HCEC 1CT (cell line): Measurements from ENCODE around the gene PDIA5.

Experiments used
- DNase-seq: peaks from one replicate; pipeline ENCODE4 v3.0.0-alpha.2; 2017

Gene PDIA5

DNA sequence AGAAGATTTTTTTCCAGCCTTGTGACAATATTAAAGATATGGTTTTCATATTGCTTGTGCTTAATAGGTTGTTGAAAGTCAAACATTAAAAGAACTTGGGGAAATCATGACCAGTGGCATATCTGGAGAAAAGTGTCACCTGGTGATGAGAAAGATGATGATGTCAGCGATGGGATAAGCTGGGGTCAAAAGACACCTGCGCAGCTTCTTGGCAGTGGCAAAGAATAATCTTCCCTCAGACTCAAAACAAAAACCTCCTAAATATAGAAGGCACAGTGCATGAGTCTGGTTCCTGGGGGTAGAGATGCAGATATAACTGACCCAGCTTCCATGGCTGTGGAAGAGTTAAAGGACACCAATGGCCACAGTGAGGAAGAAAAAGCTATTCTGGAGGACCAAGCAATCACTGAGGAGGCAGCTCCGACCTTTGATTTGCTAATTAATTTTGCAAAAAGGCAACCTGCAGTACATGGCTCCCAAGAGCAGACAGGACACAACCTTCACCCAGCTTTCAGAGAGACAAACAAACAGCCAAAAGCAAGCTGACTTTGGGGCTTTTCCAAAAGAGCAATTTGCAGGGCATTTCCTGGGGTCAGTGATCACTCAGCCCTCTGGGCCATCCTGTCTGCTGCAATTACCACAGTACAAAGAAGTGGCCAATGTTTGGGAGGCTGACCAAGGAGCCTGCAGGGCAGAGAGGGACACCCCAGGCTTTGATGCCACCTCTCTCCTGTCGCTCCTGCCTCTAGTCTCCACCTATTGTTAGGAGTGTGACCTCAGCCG, 21.7 kb upstream of the PDIA5 start:
- DNase-seq, result no peak

DNA sequence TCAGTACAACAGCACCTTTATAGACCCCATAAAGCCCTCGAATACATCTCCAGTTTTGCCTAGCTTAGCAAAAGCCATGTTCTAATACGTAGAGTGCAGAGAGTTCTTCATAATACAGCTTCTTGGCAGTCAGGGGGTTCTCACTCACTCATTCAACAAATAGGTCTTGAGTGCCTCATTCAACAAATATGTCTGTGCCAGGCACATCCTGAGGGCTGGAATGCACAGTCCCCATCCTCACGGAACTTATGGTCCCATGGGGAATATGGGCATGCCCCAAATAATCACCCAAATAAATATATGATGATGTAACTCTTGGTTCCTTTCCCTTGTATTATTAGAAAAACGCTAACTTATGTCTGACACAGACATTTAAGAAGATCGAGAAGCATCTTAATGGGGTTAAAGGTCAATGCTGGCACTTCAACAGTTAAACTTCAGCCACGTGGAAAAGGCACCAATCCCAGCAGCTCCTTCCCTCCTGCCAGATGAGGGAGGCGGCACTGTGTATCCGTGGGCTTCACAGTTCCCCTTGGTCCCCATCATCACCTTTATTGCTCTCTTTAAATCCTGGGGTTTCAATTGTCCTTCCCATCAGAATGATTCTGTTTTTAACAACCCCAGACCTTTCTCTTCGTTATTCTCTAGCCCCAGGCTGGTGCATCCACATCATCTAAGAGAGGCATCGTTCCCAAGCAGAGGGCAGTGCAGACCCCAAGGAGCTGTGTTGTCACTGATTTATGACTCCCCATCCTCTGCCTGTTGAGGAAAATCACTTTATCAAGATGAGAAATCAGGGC, 20.4 kb upstream of the PDIA5 start:
- no peak for DNase-seq

DNA sequence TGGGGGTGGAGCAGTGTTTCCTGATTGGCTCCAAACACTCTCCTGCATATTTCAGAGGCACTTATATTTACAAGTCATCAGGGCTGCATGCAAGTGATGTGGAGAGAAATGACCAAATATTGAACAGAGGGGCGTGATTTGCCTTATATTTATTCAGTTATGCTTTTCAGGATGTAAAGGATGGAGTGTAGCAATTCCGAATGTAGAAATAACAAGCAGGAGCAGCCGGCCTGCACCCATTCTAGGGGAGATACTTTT, 19.8 kb upstream of the PDIA5 start:
- no peak for DNase-seq

DNA sequence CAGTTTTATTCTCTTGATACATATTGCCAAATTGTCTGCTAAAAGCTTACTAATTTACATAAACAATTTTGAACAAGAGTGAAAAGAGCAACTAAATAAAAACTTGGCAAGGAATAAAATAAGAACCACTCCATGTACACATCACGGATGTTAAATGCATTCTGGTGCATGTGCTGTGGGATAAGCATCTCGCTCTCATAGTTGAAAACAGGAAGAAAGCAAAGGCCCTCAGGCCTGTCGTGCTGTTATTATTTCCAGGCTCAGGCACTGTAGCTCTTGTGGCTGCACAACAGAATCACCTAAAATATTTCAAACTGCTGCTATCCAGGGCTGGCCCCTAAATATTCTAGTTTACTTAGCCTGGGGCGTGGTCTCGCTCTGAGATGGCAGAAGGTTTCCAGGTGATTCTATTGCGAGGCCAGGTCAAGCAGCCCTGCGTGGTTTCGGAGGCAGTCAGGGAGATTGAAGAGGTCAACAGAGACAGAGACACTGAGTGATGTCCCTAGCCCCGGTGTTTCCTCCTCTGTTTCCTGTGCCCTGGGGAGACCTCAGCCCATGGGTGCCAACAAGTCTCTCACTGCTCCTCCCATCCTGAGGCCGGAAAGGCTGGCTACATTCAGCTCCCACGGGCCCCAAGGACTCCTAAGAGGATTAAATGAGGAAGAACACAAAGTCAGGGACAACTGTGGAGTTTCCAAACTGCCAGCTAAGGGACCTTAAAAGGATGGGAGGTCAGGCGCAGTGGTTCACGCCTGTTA, 18.2 kb upstream of the PDIA5 start:
- DNase-seq, result no peak

DNA sequence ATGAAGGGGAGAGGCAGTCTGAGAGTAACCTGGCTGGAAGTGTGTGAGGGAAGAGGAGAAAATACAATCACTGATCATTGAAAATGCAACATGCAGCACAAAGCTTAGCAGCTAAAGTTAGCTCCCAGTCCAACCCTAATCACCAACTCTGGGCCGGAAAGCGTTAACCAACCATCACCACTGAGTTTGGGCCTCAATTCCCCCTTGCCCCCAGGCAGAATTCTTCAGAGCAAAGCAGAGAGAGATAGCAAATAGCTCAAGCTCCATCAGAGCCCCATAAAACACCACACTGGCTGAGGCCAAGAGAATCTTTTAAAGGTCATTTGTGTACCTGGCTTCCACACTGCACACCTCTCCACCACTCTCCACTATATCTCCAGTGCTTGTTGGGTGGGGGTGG, 16.2 kb upstream of the PDIA5 start:
- DNase-seq, result no peak

DNA sequence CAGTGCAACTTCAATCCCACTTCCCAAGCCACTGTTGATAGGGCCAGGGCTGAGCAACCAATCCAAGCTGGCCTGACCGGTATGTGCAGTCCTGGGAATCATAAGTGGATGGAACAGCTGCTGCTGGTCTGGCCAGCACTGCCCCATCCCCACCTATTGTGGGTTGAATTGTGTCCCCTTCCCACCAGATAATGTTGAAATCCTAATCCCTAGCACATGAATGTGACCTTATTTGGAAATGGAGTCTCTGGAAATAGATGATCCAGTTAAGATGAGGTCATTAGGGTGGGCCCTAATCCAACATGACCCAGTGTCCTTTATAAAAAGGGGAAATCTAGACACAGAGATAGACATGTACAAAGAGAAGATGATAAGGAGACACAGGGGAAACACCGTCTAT, 13.7 kb upstream of the PDIA5 start:
- peak; percentile 20 for DNase-seq

DNA sequence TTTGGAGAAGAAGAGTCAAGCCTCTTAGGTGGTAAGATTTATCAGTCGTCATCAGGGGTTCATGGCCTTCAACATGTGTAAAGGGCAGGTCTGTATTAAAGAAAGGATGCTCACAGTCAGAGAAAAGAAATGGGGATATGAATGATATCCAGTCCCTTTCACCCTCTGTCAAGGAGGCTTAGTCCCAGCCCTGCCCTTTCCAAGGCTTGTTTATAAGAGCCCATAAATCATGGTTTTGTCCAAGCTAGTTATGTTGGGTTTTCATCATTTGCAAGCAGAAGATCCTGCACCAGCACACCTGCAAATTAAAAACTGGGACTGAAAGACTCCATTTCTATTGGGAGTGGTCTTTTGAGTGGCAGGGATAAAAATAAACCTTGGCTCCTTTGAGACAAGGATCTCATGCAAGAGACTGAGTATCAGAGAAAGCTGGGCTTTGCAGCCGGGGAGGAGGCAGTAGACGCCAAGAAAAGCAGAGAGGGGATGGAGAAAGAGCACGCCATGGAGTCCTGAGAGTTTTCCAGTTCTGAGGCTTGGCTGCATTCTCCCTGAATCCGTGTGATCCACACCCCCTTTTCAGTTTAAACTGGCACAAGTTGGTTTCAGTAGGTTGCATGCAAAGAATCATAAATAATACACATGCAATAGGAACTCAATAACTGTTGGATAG, 12.6 kb upstream of the PDIA5 start:
- DNase-seq, result no peak

DNA sequence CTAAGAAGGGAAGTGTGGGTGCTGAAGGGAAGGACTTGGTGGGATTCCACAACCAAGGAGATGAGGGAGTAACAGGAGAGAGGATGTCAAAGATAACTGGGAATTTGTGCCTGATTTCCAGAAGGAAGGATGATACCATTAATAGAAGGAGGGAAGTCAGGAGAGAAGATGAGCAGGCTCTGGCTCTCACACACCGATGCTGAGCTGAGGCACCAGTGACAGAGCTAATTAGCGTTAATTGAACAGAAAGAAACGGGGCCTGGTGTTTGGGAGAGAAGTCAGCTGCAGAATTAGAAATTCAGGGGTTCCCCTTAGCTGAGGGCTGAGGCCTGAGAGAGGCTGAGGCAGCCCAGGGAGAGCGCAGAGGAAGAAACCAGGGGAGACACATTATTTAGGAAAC, 11.9 kb upstream of the PDIA5 start:
- DNase-seq, result no peak

DNA sequence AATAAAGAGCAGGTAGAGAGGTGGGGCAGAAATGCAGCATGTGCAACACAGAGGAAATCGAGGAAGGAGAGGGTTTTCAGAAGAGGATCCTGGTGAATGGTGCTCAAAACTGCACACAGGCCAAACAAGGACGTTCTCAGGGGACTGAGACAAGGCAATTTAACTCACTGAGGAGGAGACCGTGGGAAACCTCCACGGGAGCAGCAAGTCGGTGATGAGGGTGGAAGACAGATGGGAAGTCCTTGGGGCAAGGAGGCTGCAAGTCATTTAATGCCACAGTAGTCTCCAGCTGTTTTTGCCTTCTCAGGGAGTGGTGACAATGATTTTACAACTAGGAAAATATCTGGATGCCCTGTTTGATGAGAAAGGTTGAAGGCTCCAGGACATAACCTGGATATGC, 11.5 kb upstream of the PDIA5 start:
- no peak for DNase-seq

DNA sequence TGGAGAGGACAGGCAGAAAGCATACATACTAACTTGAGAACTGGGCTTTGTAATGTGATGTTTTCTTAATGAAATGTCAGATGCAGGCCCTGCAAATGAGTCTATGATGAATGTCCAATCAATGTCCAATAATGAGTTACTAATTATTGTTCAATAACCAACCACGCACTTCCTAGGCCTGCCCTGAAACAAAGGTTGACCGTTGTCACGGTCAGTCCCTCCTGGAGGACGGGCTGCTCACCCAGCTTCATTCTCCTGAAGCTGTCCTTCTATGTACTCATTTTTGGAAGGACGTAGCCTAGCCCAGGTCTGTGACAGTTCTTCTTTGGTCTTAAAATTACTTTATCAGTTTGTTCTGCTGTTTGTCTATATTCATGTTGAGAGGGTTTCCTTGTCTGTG, 8.3 kb upstream of the PDIA5 start:
- no peak for DNase-seq

DNA sequence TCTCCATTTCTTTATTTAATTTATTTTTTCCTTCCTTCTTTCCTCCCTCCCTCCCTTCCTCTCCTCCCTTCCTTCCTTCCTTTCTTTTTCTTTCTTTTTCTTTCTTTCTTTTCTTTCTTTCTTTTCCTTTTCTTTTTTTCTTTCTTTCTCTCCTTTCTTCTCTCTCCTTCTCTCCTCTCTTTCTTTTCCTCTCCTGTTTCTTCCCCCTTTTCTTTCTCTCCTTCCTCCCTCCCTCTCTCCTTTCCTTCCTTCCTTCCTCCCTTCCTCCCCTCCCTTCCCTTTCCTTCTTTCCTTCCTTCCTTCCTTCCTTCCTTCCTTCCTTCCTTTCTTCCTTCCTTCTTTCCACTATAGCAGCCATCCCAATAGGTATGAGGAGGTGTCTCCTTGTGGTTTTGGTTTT, 6.8 kb upstream of the PDIA5 start:
- DNase-seq, result no peak

DNA sequence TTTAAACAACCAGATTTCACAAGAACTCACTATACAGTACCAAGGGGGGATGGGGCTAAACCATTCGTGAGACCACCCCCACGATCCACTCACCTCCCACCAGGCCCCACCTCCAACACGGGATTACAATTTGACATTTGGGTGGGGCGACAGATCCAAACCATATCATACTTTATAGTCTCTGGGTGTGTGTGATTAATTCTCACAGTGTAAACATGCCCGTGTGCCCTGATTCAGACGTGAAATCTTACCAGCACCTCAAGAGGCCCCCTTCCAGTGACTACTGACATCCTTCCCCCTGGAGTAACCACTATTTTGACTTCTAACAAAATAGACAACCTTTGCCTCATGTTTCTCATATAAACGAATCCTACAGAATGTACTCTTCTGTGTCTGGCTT, 5.0 kb upstream of the PDIA5 start:
- no peak for DNase-seq

DNA sequence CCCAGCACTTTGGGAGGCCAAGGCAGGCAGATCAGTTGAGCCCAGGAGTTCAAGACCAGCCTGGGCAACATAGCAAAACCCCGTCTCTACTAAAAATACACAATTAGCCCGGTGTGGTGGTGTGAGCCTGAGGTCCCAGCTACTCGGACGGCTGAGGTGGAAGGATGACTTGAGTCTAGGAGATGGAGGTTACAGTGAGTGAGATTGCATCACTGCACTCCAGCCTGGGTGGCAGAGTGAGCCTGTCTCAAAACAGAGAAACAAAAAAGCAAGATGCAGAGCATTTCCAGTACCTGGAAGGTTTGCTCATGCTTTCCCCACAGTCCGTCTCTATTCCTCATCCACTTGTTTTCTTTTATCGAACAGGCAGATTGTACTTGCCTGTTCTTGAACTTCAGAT, 3.8 kb upstream of the PDIA5 start:
- no peak for DNase-seq

DNA sequence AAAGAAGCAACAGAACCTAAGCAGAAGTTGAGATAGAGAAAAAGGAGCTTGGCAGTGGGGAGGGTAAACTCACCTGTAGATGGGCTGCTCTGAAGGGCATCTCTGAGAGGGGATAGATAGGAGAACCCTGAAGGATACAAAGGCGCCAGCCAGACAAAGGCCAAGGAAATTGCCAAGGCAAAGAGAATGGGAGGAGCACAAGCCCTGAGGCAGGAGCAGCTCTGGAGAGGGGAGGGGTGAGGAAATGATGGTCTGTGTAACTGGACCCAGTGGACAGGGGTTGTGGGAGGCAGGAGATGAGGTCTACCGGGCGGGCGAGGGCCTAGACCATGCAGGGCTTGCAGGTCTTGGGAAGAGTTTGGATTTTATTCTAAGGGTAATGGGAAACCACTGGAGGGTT, 2.3 kb upstream of the PDIA5 start:
- DNase-seq, result no peak

DNA sequence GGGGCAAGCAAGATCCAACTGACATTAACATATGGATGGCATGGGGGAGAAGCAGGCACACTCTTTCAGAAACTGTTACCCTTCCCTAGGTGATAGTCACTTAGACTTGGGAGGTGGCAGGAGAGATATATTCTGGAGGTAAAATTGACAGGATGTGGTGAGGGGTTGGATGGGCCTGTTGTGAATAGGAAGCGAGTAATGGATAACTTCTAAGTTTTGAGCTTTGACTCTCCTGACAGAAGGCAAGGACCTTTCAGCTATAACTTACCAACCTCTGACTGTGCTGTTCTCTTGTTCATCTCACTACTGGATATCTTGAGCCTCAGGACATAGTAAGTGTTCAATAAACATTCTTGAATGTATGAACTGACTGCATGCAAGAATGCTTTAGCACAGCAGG, 1.9 kb upstream of the PDIA5 start:
- DNase-seq, result no peak

DNA sequence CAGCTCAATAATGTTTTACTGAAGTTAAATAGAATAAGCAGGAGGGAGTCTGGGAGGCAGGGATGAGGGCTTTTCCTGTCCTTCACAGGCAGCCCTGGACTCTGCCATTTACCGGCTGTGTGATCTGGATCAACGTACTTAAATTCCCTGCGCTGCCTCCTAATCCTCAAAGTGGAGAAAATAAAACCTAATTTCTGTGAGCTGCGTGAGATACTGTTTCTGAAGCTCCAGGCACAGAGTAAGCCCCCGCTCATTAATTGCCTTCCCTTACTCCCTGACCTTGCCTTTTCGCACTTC, 278 bp upstream of the PDIA5 start:
- DNase-seq, result no peak

DNA sequence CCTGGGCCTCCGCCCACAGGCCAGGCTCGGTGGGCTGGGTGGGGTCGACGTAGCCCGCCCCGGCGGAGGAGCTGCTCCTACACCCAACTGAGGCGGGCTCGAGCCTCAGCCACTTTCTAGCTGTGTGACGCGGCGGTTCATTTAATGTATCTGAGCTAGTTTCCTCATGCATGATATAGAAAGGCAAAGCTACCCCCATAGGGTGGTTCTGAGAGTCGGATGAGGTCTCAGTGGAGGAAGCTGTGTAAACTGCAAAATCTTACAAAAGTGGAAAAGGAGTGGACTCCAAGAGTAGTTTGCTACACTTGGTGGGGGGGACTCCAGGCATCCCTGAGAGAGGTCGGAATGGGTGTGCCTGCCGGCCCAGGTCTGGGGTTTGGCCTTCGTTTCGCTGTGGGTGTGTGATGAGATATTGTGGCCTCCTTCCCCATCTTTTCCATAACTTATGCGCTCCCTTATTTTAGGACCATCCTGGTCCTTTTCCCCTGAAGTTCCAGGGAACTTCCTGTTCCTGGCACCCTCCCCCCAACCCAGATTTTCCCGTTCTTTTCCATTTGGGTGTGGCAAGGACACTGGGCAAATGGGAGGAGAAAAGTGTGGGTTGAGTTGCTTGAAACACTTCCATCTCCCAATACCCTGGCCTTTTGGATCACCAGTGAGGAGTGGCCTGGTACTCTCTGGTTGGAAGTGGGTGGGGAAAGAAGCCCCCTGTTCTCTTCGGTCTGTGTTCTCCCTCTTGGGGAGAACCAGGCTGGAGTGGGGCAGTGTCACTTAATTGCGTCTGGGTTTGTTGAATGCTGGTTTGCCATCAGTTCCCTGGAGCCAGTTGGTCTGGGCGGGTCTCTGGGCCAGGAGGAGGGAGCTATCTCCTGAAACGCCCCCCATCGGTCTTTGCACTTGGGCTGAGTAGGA, 1.1 kb downstream of the PDIA5 start:
- peak; percentile 33 for DNase-seq

DNA sequence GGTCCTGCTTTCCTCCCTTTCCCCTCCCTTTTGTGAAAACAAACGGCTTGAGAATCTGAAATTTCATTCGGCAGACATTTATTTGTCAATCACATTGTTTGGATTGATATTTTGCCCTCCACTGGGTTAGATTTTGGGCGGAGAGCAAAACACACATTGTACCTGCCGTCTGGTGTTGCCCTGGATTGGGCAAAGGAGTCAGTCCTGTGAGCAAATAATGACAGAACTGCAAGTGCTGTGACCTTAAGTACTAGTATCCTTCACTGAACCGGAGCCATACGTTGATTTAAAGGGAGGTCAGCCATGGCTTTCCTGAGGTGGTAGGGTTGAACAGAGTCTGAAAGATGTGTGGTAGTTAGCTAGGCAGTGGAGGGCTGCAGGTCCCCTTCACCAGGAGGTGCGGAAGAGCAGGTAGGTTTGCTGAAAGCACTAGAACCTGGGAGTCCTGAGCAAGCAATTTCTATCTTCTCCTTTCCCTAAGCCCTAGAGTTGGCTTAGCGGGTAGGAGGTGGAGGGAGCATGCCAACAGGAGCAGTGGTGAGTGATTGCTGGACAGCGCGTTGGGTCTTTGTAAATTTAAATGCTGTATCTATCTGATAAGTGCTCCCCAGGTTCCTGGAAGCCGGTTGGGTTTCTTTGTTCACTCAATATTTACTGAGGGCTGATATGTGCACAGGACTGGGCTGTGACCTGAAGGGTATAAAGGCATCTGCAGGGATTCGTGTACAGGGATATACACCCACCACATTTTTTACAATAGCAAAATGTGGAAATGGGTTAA, 2.0 kb downstream of the PDIA5 start:
- DNase-seq, result no peak

DNA sequence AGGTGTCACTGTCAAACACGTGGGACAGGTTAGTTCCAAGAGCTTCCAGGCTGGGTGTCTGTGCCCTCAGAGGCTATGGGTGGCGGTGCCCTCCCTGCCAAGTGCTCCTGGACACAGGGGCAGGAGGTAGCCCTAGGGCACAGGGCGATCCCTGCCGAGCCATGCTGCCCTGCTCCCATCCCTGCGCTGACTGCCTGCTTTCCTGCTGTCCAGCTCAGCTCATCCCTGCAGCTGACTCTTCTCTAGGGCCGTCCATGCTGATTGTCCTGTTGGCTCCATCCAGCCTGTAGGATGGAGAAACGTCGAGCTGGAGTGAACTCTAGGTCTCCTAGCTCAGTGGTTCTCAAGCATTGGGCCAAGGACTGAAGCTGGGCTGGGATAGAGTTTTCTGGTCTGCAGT, 3.7 kb downstream of the PDIA5 start:
- no peak for DNase-seq

DNA sequence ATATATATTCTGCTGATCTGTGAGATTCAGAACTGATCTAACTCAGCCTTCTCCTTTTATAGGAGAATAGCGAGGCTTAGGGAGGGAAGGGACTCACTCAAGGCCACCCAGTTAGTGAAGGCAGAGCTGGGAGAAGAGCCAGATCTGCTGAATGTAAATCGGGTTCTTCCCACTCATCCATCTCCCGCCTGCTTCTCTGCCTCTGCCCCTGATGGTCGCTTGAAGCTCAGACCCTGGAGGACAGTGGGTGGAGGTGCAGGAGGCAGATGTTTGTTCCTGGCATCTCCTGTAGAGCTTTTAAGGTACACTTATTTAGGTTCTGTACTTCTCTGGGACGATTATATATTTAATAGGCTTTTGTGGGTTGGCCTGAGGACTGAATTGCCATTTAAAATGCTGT, 4.3 kb downstream of the PDIA5 start:
- no peak for DNase-seq

DNA sequence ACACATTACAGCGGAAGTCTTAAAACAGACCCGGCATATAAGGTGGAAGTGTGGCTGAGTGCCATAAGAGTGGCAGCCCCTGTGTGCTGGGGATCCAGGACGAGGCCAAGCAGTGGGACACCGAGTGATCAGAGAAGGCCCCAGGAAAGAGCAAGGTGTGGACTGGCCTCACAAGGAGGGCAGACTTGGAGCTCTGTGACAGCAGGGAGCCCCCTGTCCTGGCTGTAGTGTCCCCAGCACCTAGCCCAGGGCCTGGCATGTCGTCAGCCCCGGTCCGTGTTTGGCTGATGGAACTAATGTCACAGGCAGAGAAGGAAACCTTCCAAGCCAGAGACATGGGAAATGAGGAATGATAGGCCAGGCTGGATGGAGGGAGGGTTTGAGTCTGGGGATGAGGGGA, 4.8 kb downstream of the PDIA5 start:
- no peak for DNase-seq

DNA sequence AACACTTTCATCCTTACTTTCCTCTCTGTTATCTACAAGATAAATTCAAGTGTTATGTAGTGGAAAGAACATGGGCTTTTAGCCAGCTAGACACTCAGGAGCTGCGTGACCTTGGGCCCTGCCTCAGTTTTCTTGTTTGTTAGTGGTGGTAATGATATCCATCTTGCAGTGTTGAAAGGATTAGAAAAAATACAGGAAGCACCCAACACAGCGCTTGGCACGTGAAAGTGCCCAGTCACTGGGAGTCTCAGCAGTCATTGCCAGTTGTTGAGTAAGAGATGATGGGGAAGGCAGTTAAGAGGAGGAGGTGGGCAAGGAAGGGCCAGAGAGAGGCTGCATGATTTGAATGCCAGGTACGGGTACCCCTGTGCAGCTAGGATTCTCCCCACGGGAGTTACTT, 5.3 kb downstream of the PDIA5 start:
- no peak for DNase-seq
